ENCODE data around the gene CHMP1A. TPM values are rescaled to one million over a fixed set of nuclear protein-coding genes. Genes with fewer than 3 reads are reported as not detected.

The CHMP1A gene
- total and polyA plus RNA-seq, 4 donors: 45.5 to 112 (median 73.9) TPM

DNA sequence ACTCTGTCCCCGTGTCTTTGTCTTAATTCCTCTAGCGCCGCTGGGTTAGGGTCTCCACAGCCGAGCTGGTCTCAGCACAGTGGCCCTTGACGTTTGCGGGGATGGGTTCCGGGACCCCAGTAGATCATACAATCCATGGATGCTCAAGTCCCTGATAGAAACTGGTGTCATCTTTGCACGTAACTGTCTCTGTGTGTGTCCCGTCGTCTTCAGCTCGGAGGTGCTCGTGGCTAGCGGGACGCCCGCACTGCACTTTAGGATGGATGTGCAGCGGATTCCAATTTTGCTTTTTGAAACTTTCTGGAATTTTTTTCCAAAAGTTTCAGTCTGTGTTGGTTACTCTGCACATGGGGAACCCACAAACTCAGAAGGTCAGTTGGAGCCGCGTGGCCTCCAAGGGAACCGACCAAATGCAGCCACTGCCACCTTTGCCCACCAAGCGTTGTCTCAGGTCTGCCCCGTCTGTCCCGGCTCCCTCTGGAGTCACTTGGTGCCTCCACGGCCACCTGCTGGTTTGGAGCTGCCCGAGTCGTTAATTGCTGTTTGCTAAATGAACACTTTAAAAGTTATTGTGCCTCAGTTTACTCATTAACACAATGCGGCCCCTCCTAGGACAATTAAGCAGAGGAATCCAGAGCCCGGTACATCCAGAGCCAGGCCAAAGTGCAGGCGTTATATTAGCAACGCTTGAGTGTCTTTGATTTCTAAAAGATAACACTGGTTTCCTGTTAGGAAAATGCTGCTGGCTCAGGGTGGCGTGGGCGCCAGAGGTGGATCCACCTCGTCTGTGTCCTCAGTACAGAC, 49.4 kb downstream of the CHMP1A start:
- DNase-seq (no peak), ATAC-seq (ENCODE audit: low FRiP score) (no peak)
- no peaks in the 10 kb centered on the region for H3K27me3 ChIP-seq (ENCODE audit: control insufficient read depth in 1 of 2, insufficient read depth in 2 of 2, low read length in 1 of 2)
- no peak overlapping the region for H3K27ac ChIP-seq (ENCODE audit: low read depth in 1 of 2, low read length in 2 of 2)
- H3K36me3 ChIP-seq (ENCODE audit: control insufficient read depth in 1 of 2, insufficient read depth in 2 of 2, low read length in 1 of 2): no peaks in the 10 kb centered on the region
- no peaks in the 10 kb centered on the region for H3K4me1 ChIP-seq (ENCODE audit: control insufficient read depth in 1 of 2, insufficient read depth in 2 of 2, low read length in 2 of 2)
- WGBS, 2 donors: 72 to 78% methylated on average over 32 of the region's 32 CpGs
- intact Hi-C loops (cut with DNase I): no loop called here
- no peaks in the 10 kb centered on the region for H3K9me3 ChIP-seq (ENCODE audit: control insufficient read depth, low read length)
- H3K4me3 ChIP-seq (ENCODE audit: low read length in 2 of 2): no peak overlapping the region

- DNase-seq: no peak
- no peak for ATAC-seq (ENCODE audit: low FRiP score)
- no peaks in the 10 kb centered on the region for H3K4me1 ChIP-seq (ENCODE audit: control insufficient read depth in 1 of 2, insufficient read depth in 2 of 2, low read length in 2 of 2)
- WGBS, 2 donors: 86 to 87% methylated on average over 9 of the region's 9 CpGs
- H3K27ac ChIP-seq (ENCODE audit: low read depth in 1 of 2, low read length in 2 of 2): no peak overlapping the region
- H3K9me3 ChIP-seq (ENCODE audit: control insufficient read depth, low read length): no peaks in the 10 kb centered on the region
- no peak overlapping the region for H3K4me3 ChIP-seq (ENCODE audit: low read length in 2 of 2)
- H3K36me3 ChIP-seq (ENCODE audit: control insufficient read depth in 1 of 2, insufficient read depth in 2 of 2, low read length in 1 of 2): no peaks in the 10 kb centered on the region
- intact Hi-C loops (cut with DNase I): no loop called here
- no peaks in the 10 kb centered on the region for H3K27me3 ChIP-seq (ENCODE audit: control insufficient read depth in 1 of 2, insufficient read depth in 2 of 2, low read length in 1 of 2)
Measured at GRCh38 chr16:89607453-89607852, 50.1 kb downstream of the CHMP1A start.

- no peak for ATAC-seq (ENCODE audit: low FRiP score)
- H3K4me1 ChIP-seq (ENCODE audit: control insufficient read depth in 1 of 2, insufficient read depth in 2 of 2, low read length in 2 of 2): no peaks in the 10 kb centered on the region
- no peaks in the 10 kb centered on the region for H3K9me3 ChIP-seq (ENCODE audit: control insufficient read depth, low read length)
- no peak overlapping the region for H3K27ac ChIP-seq (ENCODE audit: low read depth in 1 of 2, low read length in 2 of 2)
- no peaks in the 10 kb centered on the region for H3K36me3 ChIP-seq (ENCODE audit: control insufficient read depth in 1 of 2, insufficient read depth in 2 of 2, low read length in 1 of 2)
- no peaks in the 10 kb centered on the region for H3K27me3 ChIP-seq (ENCODE audit: control insufficient read depth in 1 of 2, insufficient read depth in 2 of 2, low read length in 1 of 2)
- DNase-seq: no peak
- WGBS, 2 donors: 85 to 87% methylated on average over 8 to 9 of the region's 9 CpGs
- intact Hi-C loops (cut with DNase I): no loop called here
- H3K4me3 ChIP-seq (ENCODE audit: low read length in 2 of 2): no peak overlapping the region
Measured at GRCh38 chr16:89606006-89606405, 51.5 kb downstream of the CHMP1A start.

DNA sequence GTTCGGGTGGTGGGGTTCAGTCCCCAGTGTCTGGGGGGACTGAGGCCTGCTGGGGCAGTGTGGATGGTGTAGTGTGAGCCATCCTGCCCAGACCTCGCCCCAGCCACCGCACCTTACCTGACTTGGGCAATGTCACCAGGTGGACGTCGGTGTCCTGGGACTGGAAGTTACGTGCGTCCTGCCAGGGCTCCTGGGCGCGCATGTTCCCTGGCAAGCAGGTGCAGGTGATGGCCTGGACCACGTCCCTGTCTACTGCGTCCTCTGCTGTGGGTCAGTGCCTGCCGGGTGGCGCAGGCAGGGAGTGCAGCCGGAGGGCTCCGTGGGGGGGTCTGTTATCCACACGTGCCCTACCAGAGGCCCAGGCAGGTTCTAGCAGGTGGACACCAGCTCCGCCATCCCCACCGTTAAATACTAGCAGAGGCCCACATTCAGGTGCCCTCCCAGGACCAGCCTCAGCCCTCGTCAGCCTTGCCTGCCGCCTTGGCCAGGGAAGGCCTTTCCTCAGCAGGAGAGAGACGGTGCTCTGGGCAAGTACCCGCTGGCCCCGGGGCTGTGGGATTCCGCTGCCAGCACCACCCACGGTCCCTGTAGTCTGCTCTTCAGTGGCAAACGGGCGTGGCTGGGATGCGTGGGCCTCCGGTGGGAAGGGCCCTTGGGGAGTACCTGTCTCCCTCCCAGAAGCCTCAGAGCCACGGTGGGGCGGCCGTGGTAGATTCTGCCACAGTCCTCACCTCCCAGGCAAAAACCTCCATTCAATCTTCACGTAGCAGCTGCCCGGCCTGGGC, 52.1 kb downstream of the CHMP1A start:
- no peaks in the 10 kb centered on the region for H3K27me3 ChIP-seq (ENCODE audit: control insufficient read depth in 1 of 2, insufficient read depth in 2 of 2, low read length in 1 of 2)
- DNase-seq: no peak

GRCh38 chr16:89604764-89605163, 52.7 kb downstream of the CHMP1A start:
- no peaks in the 10 kb centered on the region for H3K36me3 ChIP-seq (ENCODE audit: control insufficient read depth in 1 of 2, insufficient read depth in 2 of 2, low read length in 1 of 2)
- H3K9me3 ChIP-seq (ENCODE audit: control insufficient read depth, low read length): no peaks in the 10 kb centered on the region
- no peak overlapping the region for H3K27ac ChIP-seq (ENCODE audit: low read depth in 1 of 2, low read length in 2 of 2)
- no peaks in the 10 kb centered on the region for H3K4me1 ChIP-seq (ENCODE audit: control insufficient read depth in 1 of 2, insufficient read depth in 2 of 2, low read length in 2 of 2)
- H3K27me3 ChIP-seq (ENCODE audit: control insufficient read depth in 1 of 2, insufficient read depth in 2 of 2, low read length in 1 of 2): no peaks in the 10 kb centered on the region
- ATAC-seq (ENCODE audit: low FRiP score) (no peak), DNase-seq (no peak)
- WGBS, 2 donors: 82 to 83% methylated on average over 16 of the region's 16 CpGs
- intact Hi-C loops (cut with DNase I): no loop called here
- H3K4me3 ChIP-seq (ENCODE audit: low read length in 2 of 2): no peak overlapping the region

More for the DNA sequence above, 52.1 kb downstream of the CHMP1A start:
- H3K9me3 ChIP-seq (ENCODE audit: control insufficient read depth, low read length): no peaks in the 10 kb centered on the region
- H3K27ac ChIP-seq (ENCODE audit: low read depth in 1 of 2, low read length in 2 of 2): no peak overlapping the region
- no peaks in the 10 kb centered on the region for H3K4me1 ChIP-seq (ENCODE audit: control insufficient read depth in 1 of 2, insufficient read depth in 2 of 2, low read length in 2 of 2)
- no peaks in the 10 kb centered on the region for H3K36me3 ChIP-seq (ENCODE audit: control insufficient read depth in 1 of 2, insufficient read depth in 2 of 2, low read length in 1 of 2)
- no peak overlapping the region for H3K4me3 ChIP-seq (ENCODE audit: low read length in 2 of 2)
- no peak for ATAC-seq (ENCODE audit: low FRiP score)
- 88 to 90% methylated on average over 34 of the region's 34 CpGs for WGBS, 2 donors
- intact Hi-C loops (cut with DNase I): no loop called here

DNA sequence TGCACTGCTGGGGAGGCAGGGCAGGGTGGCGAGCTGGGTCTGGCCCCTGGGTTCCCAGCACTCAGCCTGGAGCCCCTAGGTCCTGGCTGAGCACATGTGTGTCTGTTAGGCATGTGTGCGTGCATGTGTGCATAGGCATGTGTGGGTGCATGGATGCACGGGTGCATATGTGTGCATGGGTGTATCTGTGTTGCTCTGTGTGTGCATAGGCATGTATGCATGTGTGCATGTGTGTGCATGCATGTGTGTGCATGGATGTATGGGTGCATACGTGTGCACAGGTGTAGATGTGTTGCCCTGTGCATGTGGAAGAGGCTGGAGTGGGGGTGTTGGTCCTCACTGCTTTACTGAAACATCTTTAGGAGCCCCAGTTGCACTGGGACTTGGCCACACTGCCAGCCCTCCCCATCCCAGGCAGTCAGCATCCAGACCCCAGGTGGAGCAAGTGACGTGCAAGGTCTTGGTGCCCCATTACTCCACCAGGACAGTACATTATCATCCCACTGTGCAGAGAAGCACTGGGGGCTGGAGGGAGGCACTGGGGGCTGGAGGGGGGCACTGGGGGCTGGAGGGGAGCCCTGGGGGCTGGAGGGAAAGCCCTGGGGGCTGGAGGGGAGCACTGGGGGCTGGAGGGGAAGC, 54.4 kb downstream of the CHMP1A start:
- Histone ChIP-seq H3K27ac (ENCODE audit: low read depth in 1 of 2, low read length in 2 of 2) (no peak overlapping the region), H3K4me1 (ENCODE audit: control insufficient read depth in 1 of 2, insufficient read depth in 2 of 2, low read length in 2 of 2) (no peaks in the 10 kb centered on the region), H3K36me3 (ENCODE audit: control insufficient read depth in 1 of 2, insufficient read depth in 2 of 2, low read length in 1 of 2) (no peaks in the 10 kb centered on the region), H3K4me3 (ENCODE audit: low read length in 2 of 2) (no peak overlapping the region), H3K9me3 (ENCODE audit: control insufficient read depth, low read length) (no peaks in the 10 kb centered on the region), H3K27me3 (ENCODE audit: control insufficient read depth in 1 of 2, insufficient read depth in 2 of 2, low read length in 1 of 2) (no peaks in the 10 kb centered on the region)
- DNase-seq (no peak), ATAC-seq (ENCODE audit: low FRiP score) (no peak)
- intact Hi-C loops (cut with DNase I): no loop called here
- WGBS, 2 donors: 58 to 61% methylated on average over 5 of the region's 5 CpGs

DNA sequence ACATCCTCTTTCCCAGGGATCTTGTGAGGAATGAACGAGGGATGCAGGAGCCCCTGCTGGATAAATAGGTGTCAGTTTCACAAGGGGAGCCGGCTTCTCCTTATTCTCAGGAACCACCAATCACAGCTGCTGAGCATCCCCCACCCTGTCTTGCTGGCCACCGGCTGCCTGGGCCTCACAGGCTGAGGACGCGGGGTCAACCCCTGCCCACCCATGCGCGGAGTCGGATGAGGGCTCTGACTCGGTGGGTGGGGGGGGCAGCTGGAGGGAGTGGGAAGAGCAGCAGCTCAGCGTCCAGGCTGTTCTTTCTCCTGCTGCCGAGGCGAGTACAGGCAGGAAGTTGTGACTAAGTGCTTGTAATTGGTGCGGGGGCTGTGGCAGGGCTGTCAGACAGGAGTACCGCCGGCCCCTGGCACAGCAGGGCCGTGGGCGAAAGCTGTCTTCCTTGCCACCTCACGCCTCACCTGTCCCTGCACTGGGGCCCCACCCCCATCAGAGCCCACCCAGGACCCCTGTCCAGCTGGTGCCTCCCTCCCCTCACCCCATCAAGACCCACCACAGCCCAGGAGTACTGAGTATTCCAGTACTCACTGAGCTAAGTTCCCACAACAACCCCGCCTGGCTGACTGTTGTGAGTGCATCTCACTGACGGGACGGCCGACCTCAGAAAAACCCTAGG, 55.1 kb downstream of the CHMP1A start:
- 2 to 4% methylated on average over 22 of the region's 22 CpGs for WGBS, 2 donors
- peak in 1 of 2 donors; percentile 63 for DNase-seq
- H3K27me3 ChIP-seq (ENCODE audit: control insufficient read depth in 1 of 2, insufficient read depth in 2 of 2, low read length in 1 of 2): no peaks in the 10 kb centered on the region

DNA sequence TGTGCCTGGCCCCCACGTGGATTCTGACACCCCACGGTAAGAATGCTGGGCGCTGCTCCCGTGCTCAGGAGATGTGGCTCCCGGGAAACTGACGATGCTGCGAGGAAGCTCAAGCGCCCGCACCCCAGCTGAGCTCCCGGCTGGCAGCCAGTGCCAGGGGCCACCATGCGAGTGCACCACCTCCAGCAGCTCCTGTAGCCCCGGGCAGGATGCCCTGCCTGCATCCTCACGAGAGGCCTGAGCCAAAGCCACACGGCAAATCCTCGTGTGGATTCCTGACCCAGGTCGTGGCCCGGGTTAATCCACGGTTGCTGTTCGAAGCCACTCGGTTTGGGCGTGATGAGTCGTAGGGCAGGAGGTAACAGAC, 55.6 kb downstream of the CHMP1A start:
- Histone ChIP-seq H3K4me3 (ENCODE audit: low read length in 2 of 2) (no peak overlapping the region), H3K27me3 (ENCODE audit: control insufficient read depth in 1 of 2, insufficient read depth in 2 of 2, low read length in 1 of 2) (no peaks in the 10 kb centered on the region), H3K4me1 (ENCODE audit: control insufficient read depth in 1 of 2, insufficient read depth in 2 of 2, low read length in 2 of 2) (no peaks in the 10 kb centered on the region), H3K36me3 (ENCODE audit: control insufficient read depth in 1 of 2, insufficient read depth in 2 of 2, low read length in 1 of 2) (no peaks in the 10 kb centered on the region), H3K27ac (ENCODE audit: low read depth in 1 of 2, low read length in 2 of 2) (no peak overlapping the region), H3K9me3 (ENCODE audit: control insufficient read depth, low read length) (no peaks in the 10 kb centered on the region)
- ATAC-seq (ENCODE audit: low FRiP score) (no peak), DNase-seq (no peak)
- WGBS, 2 donors: 49 to 57% methylated on average over 22 of the region's 22 CpGs
- intact Hi-C loops (cut with DNase I): no loop called here

More for the DNA sequence above, 55.1 kb downstream of the CHMP1A start:
- no peak overlapping the region for H3K27ac ChIP-seq (ENCODE audit: low read depth in 1 of 2, low read length in 2 of 2)
- ATAC-seq (ENCODE audit: low FRiP score): peak; percentile 65
- H3K4me1 ChIP-seq (ENCODE audit: control insufficient read depth in 1 of 2, insufficient read depth in 2 of 2, low read length in 2 of 2): no peaks in the 10 kb centered on the region
- H3K9me3 ChIP-seq (ENCODE audit: control insufficient read depth, low read length): no peaks in the 10 kb centered on the region
- H3K4me3 ChIP-seq (ENCODE audit: low read length in 2 of 2): no peak overlapping the region
- no peaks in the 10 kb centered on the region for H3K36me3 ChIP-seq (ENCODE audit: control insufficient read depth in 1 of 2, insufficient read depth in 2 of 2, low read length in 1 of 2)
- intact Hi-C loops (cut with DNase I): no loop called here
